GM21619 (cell line): Measurements from ENCODE around the gene IL36B.

ENCODE experiments used
- ATAC-seq: cut with Tn5 transposase; IDR thresholded peaks from one replicate; pipeline ENCODE4 v1.9.1; 2021; ENCODE audit not compliant: unreplicated experiment

The IL36B gene

DNA sequence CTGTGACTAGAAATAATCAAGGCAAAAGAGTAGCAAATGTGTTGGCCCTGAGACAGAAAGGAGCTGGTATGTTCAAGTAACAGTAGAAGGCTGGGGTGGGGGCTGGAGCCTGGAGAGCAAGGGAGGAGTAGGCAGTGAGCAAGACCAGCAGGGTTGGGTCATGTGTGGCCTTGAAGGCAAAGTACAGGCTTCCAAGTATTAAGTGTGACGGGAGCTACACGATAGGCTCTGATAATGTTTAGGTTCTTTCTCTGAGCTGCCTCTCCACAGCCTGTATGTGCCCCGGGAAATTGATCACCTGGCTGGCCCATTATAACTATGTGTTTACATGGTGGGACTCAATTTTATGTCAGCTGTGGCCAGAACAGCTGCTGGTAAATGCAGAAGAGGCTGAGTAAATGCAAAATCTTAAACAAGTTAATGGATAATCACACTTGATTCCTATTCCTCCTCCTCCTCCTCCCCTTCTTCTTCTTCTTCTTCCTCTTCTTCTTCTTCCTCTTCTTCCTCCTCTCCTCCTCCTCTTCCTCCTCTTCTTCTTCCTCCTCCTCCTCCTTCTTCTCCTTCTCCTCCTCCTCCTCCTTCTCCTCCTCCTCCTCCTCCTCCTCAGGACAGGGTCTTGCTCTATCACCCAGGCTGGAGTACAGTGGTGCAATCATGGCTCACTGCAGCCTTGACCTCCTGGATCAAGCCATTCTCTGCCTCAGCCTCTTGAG is 24.4 kb upstream of the IL36B start:
- ATAC-seq: no peak

DNA sequence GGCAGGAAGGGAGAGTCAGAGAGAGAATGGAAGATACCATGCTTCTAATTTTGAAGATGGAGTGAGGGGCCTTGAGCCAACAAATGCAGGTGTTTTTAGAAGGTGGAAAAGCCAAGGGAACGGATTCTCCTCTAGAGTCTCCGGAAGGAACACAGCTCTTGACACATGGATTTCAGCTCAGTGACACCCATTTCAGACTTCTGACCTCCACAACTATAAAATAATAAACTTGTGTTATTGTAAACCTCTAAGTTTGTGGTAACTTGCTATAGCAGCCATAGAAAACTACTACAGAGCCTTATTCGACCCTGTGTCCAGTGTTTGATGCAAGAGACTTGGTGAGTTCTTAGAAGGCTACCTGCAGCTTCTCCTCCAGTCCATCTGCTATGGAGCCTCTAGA is 22.9 kb upstream of the IL36B start:
- no peak for ATAC-seq

DNA sequence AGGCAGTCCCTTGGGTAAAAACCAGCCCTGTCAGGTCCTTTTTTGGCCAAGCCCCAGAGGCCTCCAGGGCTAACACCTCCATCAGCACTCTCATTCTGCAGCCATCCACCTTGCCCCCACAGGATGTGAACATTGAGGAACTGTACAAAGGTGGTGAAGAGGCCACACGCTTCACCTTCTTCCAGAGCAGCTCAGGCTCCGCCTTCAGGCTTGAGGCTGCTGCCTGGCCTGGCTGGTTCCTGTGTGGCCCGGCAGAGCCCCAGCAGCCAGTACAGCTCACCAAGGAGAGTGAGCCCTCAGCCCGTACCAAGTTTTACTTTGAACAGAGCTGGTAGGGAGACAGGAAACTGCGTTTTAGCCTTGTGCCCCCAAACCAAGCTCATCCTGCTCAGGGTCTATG is 22.4 kb upstream of the IL36B start:
- no peak for ATAC-seq

DNA sequence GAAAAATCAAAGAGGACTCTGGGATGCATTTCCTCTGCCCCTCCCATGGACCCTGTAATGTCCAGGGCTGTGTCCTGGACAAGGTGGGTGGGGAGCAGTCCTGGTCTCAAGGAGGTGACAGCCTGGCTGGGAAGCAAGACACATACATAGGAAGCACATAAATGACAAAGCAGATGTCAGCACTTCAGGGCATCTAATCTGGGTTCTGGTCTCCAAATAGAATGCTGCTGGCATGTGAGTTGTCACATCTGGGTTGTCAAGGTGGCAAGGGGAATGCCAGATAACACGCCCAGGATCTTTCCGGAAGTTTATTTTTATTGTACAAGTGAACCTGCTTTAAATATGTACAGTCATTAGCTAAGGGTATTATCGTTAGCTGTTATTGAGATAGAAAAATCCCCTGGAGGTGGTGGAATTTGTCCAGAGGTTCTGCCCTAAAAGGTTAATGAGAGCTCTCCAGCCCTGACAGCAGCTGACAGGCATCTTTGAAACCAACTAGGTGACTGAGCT is 20.7 kb upstream of the IL36B start:
- no peak for ATAC-seq

DNA sequence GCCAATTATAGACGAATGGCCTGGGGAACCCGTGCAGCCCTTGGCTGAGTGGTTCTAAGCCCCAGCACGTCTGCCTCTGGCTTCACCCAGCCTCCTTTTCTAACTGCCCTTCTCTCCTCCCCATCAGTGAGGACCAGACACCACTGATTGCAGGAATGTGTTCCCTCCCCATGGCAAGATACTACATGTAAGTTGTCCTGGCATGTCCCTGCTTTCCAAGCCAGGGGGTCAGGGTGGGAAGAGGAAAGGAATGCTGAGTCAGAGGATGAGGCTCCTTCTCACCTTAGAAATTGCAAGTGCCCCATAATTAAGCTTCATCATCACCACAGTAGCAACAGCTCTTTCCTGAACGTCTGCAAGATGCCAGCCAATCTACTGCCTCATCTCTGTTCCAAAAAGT is 19.9 kb upstream of the IL36B start:
- ATAC-seq: no peak

DNA sequence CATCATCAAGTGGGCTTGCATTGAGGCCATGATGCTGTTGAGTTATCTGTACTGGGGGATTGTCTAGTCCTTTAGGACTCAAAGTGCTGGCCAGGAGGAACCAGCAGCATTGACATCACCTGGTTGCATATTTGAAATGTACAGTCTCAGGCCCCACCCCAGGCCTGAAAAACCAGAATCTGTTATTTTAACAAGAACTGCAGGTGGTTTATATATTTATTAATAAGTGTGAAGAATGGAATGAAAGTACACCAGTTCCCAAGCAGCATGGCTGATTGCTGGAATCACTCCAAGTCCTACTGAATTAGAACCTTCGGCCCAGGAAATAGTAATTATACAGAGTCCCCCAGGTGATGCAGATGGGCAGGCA is 17.9 kb upstream of the IL36B start:
- ATAC-seq: no peak

DNA sequence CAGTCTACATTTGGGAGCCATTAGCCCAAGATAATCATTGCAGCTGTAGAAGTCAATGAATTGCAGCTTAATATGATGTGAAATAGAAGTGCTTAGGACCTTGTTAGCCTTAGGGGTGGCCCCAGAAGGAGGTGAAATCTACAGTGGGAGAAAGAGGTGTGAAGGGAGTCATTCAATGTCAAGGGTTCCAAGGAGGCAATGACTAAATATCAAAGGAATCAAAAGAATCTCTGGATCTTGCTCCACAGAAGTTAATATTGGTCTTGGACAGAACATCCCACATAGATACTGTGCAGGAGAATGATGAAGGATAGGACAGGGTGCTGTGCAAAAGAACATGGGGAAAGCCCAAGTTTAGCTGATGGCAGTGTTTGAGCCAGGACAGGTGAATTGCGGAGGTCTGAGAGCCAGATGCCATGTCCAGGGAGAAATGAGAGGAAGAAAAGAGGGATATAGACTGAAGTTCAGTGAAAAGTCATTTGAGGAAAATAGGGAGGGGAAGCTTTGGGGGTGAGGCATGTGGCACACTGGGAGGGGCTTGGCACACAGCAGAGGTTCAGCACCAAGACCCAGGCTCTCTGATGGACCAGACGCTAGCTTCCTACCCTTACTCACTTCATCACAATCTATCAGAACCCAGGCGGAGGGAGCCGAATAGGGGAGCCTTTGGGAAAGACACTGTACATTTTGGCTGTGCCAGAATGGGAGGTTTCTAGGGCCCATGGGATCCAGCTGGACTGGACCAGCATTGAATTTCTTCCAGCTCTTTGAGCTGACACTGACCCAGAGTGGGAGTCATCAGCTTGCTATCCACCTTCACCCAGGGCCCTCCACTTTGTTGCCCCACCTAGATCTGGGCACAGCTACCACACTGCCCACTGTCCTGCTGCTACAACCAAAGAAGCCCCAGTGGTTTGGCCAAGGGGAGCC is 17.3 kb upstream of the IL36B start:
- ATAC-seq: no peak

DNA sequence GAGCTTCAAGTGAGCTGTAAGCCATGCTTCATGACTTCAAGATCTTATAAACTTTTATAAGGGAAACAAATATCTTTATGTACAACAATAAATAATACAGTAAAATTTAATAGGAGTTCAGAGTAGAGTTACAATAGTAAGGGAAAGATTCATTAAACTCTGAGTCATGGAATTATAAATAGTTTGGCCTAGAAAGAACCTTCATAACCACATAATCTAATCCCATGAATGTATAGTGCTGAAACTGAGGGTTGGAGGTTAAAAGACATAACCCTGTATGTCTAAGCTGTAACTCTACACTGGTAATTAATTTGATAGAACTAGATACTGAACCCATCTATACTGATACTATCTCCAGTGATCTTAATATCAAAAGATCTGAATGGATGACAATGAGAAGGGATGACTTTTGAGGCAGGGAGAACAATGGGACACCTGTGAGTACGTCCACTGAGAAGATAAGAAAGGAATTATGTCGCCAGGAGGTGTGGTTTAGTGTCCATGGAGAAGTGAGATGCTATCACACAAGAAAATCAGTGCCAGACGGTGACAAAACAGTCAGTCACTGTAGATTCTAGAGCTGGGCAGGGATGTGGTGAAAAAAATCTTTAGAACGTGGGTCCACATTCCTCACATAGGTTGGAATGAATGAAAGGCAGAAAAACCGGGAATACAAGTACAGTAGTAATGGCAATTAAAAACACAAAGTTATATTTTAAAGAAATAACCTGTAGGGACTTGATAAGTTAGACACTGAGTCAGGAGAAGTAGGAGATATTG is 16.2 kb upstream of the IL36B start:
- ATAC-seq: no peak

DNA sequence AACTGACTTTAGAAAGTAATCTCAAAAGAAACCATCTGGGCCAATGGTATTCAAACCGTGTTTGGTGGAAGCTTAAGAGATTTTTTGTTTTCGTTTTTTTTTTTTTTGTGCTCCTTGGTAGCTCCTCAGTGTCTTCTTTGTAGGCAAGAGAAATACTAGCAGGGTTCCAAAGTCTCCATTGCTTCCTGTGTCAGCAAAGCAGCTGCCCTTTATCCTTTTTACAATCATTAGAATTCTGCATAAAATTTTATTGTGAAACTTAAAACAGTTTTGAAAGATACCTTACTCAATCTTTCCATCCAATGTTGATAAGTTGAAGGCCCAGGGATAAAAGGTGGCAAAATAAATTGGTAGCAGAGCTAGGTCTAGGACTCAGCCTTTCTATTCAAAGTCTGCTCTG is 15.6 kb upstream of the IL36B start:
- no peak for ATAC-seq

DNA sequence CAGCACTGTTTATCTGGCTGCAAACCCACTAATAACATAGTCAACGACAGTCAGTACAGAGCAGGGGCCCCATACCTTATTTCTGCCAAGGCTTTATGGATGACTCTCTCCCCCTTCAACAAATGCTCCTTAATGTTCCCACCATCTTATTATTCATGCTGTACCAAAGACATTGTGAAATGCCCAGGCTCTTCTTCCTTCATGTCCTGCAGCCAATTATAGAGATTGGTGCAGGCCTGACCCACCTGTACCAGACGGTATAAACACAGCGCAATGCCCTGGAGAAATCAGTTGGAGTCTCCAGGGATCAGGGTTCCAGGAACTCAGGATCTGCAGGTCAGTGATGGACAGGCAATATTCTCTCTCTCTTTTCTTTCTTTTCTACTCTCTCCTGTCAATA is 15.0 kb upstream of the IL36B start, which contains the start of gene IL1F10:
IL1F10 (plus strand) TSS at position 290 of the 400 bp plus-strand sequence. CDS start 4,769 bp downstream, outside the sequence.
- no peak for ATAC-seq

DNA sequence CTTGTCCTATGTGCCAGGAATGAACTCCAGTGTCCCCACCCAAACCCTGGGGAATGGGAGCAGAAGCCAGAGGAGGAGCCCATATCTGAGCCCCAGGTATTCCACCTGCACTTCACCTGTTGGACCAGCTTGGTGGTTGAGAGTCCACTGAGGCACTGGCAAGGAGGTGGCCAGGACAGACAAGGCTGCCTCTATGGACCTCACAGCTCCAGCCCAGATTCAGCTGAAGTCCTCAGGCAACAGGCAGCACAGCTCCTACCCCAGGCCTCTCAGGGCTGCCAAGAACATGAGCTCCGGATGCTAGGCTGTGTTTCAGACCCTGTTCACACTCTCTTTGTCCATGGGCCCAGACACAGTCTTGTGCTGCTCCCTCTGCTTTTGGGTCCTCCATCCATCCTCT is 12.2 kb upstream of the IL36B start:
- ATAC-seq: no peak

DNA sequence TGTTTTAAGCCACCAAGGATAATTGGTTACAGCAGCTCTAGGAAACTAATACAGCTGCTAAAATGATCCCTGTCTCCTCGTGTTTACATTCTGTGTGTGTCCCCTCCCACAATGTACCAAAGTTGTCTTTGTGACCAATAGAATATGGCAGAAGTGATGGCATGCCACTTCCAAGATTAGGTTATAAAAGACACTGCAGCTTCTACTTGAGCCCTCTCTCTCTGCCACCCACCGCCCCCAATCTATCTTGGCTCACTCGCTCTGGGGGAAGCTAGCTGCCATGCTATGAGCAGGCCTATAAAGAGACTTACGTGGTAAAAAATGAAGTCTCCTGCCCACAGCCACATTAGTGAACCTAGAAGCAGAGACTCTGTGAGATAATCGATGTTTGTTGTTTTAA is 11.6 kb upstream of the IL36B start:
- no peak for ATAC-seq

DNA sequence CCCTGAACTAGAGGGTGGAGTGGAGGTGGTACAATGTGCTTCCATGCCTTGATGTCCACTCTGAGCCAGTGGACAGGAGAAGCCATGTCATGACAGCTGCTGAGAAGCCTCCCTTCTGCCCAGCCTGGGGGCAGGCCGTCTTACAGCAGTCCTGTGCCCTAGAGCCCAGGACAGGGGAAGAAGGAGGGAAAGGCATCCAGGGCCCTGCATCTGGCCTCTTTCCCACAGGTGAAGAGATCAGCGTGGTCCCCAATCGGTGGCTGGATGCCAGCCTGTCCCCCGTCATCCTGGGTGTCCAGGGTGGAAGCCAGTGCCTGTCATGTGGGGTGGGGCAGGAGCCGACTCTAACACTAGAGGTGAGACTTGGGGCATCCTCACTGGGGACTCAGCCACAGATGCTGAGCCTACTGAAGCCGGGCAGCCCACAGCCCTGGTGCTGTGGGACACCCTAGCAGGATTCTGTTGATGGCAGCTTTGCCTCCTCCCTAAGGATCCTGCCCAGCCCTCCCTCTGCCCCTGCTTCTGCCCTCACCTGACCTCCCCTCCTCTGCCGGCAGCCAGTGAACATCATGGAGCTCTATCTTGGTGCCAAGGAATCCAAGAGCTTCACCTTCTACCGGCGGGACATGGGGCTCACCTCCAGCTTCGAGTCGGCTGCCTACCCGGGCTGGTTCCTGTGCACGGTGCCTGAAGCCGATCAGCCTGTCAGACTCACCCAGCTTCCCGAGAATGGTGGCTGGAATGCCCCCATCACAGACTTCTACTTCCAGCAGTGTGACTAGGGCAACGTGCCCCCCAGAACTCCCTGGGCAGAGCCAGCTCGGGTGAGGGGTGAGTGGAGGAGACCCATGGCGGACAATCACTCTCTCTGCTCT is 9.5 kb upstream of the IL36B start:
- no peak for ATAC-seq

DNA sequence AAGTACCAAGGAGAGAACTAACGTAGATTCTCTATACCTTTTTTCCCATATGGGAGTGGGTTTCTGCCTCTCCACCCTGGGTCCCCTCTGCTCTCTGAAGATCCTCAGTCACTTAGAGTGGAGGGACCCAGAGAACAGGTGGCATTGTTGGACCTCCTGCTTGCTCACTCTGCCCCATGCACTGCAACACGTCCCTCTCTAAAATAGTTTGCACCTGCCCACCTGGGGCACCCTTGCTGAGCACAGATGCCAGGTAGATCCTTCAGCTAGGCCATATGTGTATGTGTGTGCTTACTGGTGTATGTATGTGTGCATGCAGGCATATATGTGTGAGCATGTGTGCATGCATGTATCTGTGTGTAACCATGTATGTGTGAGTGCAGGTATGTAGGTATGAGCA is 8.6 kb upstream of the IL36B start:
- ATAC-seq: no peak

DNA sequence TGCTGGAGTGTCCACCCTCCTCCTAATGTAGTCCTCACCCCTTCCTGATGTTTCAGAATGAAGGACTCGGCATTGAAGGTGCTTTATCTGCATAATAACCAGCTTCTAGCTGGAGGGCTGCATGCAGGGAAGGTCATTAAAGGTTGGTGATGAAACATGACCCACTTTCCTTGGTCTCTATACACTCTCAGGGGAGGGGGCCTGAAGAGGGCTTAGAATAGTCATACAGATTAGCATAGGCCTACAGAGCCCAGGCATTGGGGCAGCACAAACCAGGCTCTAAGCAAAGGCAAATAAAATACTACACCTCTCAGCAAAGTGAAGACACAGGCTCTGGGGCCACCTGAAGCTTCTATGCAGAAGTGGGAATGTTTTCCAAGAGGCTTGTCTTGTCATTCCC is 8.1 kb upstream of the IL36B start:
- no peak for ATAC-seq

DNA sequence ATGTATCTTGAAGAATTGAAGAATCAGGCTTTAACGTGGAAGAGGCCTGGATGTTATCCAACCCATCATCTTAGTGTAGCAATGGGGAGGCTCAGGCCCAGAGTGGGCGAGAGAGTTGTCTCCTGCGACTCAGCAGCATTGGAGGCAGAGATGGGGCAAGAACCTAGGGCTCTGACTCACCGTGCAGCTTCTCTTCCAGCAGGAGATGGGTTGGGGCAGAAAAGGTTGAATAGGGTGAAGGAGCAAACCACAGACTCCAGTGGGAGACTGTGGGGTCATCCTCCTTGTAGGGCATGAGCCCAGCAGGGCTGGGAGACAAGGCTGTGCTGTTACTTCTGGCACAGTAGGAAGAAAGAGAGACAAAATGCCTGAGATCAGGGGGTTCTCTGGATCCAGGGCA is 7.7 kb upstream of the IL36B start:
- no peak for ATAC-seq

DNA sequence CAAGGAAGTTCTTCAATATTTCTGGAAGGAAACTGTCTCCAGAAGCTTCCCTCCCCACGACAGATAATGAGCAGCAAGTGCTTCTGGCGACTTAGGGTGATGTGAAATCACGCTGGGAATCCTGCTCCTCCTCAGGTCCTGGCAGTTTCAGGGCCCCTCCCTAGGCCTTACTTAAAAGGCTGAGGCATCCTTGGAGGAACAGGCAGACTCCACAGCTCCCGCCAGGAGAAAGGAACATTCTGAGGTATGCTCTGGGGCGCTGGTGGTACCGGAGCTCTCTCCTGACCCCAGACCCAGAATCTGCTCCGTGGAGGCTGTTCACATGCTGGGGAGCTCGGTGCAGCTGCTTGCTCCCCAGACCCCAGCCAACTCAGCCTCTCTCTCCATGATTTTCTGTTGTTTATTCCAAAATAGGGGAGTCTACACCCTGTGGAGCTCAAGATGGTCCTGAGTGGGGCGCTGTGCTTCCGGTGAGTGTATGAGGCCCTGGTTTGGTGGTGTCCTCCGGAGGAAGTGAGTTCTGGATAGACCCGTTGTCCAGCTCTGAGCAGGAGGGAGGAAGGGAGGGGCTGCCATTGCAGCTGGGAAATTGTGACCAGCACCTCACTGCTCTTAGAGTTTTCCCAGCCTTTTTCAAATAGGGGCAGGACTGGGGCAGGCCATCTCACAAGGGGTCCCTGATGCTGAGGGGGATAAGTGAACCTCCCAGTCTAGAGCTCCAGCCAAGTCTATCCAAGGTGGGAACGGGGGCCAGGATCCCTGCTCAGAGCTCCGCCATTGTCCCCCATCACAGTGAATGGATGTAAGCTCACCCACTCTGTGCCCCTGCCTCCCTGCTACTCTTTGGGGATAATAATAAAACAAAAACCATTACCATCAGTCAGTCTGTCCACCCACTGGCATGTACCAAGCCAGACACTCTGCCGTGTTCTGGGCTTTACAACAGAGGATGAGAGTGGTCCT is 6.6 kb upstream of the IL36B start, which contains the start of gene IL36RN:
IL36RN (plus strand) TSS at position 201 of the 963 bp plus-strand sequence; CDS start at position 442, 241 bp downstream.
- no peak for ATAC-seq

DNA sequence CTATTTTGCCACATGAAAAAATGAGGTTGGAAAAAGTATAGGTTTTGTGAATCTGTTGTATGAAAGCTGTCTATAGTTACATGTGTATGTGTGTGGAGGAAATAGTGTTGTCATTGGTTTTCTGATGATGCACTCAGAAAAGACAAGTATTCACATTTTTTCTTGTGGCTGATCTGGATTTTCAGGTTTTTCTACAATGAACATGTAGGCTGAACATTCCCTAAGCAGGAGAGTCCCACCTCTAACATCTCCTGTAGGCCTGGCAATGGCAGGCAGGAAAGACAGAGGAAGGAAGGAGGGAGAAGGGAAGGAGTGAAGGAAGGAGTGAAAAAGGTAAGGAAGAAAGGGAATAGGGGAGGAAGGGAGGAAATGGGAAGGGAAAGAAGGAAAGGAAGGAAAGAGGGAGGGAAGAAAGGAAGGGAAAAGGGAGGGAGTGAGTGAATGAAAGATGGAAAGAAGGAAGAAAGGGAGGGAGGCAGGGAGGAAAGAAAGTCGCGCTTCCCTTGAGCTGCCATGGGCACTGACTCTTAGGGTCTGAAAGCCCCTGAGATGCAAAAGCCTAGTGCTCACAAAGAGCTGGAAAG is 5.8 kb upstream of the IL36B start:
- no peak for ATAC-seq

DNA sequence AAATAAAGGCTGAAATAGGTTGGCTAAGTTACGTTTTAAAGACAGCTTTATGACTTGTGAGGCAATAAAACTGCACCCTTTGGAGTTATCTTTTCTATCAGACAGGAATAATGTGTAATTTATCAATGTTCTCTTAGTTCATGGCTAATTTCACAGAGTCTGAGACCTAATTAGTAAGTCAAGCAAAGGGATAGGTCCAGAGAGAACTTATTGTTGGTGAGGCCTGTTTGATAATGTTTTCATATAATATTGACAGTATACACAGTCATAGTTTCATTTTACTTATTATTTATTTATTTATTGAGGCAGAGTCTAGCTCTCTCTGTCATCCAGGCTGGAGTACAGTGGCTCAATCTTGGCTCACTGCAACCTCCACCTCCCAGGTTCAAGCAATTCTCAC is 4.5 kb upstream of the IL36B start:
- ATAC-seq: no peak
